Ramos (cell line): ENCODE data around the gene MPHOSPH6.
"Not testable (repeated sequence)": the region's sequence is repeated elsewhere in the genome, so short reads cannot be mapped to it uniquely, and the experiment has no call there.

Source experiments
- in situ Hi-C: fragments of 300-500 bp; cut with MboI; formaldehyde crosslinking; loops from one replicate; pipeline ENCODE4 v1.14.3; 2022; ENCODE audit warnings: low sequenced_read_pairs; ENCODE audit not compliant: unreplicated experiment

Gene MPHOSPH6

DNA sequence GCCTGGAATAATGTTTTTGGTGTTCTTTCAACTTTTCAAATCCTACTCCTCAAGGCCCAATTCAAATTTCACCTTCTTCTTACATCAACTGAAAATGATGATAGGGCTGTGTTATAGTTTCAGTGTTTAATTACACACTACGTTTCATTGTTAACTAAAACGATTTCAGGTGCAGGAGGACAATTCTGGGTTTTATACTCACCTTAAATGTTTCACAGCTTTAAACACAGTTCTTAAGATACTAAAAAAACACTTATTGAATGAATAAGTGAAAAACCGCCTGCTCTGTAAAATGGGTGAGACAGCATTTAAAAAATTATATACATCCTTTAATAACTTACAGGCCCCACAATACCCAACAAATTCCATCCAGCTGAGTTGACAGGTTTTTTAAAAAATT lies 6.2 kb upstream of the MPHOSPH6 start:
- in situ Hi-C loops = no loop called here

DNA sequence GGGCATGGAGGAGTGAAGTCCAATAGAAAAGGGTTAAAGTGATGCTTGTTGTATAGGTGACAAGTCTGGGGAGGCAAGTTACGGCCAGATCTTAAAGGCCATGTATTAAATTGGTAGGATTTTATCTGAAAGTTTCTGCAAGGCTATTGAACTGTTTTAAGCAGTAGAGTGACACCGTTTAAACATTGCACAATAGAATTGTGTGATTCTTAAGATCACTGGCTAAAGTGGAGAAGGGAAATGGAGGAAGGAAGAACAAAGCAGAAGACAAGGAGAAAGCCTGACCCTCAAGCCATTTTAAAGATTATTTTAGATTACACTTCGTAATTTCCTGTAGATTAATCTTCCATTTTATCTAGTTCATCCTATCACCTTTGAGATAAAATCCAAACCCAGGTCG lies 5.6 kb upstream of the MPHOSPH6 start:
- in situ Hi-C loops = no loop called here

DNA sequence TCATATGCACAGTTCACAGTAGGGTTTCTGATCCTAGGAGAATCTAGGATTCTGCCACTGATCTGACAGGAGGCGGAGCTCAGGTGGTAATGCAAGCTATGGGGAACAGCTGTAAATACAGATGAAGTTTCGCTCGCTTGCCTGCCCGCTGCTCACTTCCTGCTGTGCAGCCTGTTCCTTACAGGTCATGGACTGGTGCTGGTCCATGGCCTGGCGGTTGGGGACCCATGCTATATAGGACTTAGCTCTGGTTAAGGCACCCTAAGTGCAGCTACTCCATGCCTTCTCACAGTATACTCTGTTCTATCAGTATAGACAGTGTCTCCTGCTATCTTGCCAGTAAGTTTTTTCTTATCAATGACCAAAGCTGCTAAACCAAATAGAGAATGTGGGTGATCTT lies 2.4 kb downstream of the MPHOSPH6 start:
- in situ Hi-C loops = no loop called here

DNA sequence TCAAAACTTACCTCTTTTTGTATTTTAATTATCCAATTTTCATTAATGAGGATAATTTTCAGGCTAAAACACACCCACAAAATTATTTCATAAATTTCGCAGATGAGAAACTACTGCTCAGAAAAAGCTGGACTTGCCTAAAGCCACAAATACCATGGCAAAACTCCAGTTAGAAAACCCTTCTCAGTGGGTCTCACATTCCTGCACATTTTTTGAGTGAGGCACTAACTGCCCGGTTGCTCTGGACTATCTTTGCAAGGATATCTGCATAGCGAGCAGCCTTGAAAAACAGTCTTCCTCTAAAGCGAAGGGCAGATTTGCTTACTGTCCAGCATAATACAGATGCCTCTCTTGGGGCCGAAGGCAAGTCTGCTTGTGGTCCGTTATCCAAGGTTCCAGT lies 9.8 kb downstream of the MPHOSPH6 start:
- in situ Hi-C loops = no loop called here

DNA sequence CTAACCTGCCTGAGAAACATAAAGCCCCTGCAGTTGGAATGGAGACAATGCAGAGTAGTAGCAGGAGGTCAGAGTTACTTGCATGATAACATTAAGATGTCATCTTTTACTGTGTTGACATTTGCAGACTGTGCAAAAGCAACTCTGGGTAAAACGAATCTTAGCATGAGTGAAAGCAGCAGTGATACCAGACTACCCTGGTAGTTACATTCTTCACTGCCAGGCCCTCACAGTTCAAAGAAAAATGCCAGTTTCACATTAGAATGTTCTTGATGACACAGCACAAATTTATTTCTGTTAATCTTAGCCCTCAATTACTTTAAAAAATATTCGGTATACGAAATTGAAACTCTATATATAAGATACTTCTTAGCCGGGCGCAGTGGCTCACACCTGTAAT lies 12.2 kb downstream of the MPHOSPH6 start:
- in situ Hi-C loops = no loop called here

- in situ Hi-C loops = no loop called here
These were observed 12.6 kb downstream of the MPHOSPH6 start for GRCh38 chr16:82157534-82157812.

- in situ Hi-C loops = no loop called here
These were observed 13.1 kb downstream of the MPHOSPH6 start for GRCh38 chr16:82156761-82157533.

- in situ Hi-C loops = no loop called here
These were observed 17.3 kb downstream of the MPHOSPH6 start for GRCh38 chr16:82152641-82153112.

DNA sequence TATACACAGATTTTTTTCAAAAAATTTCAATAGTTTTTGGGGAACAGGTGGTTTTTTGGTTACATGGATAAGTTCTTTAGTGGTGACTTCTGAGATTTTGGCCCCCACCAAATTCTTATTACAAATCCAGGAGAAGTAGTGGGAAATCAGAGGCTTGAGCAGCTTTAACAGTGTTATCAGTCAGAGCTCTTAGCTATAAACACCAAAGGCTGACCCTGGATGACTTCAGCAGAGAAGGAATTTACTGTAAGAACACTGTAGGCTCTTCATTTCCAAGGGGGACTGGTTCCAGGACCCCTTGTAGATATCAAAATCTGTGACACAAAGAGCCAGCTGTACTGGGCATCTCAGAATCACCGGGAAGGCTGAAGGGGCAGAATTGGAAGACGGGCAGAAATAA lies 17.8 kb downstream of the MPHOSPH6 start:
- in situ Hi-C loops = no loop called here

DNA sequence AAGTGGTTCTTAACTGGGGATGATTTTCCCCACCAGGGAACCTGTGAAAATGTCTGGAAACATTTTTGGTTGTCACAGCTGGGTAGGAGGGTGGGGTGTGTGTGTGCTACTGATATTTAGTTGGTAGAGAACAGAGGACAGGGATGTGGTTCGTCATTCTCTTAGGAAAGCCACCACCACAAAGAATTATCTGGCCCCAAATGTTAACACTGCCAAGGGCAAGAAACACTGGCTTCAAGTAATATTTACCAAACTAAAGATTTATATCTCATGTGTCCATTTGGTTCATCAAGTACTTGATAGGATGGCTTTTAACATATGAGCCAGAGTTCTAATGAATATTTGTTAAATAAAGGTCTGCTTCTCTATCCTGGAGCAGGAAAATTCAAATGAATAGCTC lies 19.5 kb downstream of the MPHOSPH6 start:
- in situ Hi-C loops = no loop called here

DNA sequence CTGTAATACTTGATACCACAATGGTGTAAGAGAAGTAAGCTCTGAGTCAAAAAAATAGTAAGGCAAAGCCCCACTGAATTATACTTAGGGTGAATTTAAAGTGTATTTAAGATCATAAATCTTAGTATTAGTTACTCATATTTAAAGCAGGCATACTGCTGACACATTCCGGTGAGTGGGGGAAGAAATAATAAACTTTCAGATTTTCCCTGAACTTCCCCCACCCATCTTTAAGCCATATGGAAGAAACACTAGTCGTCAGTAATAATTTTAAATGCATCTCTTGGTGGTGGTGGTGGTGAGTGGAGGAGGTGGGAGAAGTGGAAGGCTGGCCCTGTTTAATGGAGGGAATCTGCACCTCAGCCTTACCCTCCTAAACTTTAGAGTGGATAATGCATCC lies 20.5 kb downstream of the MPHOSPH6 start:
- in situ Hi-C loops = no loop called here

DNA sequence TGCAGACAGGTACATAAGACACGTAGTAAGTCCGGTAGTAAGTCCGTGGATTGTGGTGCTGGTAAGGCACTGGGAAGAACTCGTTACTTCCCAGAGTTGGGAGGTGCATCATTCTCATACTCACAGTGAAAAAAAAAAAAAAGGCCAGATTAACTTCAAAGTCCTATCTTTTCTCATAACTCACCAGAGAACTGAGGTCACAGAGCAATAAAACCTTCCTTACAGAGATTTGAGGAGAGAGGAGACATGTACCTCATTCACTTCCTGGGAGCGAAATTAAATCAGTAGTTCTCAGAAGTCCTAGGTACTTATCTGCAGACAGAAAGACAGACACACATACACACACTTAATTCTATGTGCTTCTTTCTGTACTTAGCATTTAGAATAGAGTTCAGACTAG lies 22.5 kb downstream of the MPHOSPH6 start:
- in situ Hi-C loops = no loop called here

- in situ Hi-C loops = no loop called here
These were observed 23.1 kb downstream of the MPHOSPH6 start for GRCh38 chr16:82146957-82147356.

DNA sequence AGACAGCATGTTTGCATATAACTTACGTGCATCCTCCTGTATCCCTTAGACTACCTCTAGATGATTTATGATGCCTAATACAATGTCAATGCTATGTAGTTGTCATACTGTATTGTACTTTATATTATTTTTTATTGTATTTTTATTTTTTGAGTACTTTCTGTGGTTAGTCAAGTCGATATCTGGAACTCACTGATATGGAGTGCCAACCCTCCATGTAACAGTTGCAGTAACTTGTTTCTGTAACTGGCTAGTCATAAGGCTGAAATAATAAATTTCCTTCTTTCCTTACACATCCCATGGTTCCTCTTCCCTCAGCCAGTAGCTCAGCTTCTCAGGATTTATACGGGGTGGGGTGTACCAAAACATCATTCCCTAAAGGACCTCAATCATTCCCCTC lies 23.5 kb downstream of the MPHOSPH6 start:
- in situ Hi-C loops = no loop called here

GRCh38 chr16:82139286-82139571 lies 30.8 kb downstream of the MPHOSPH6 start:
- in situ Hi-C loops = not testable (repeated sequence)

GRCh38 chr16:82138478-82139285 lies 31.3 kb downstream of the MPHOSPH6 start:
- in situ Hi-C loops = no loop called here

GRCh38 chr16:82137822-82138167 lies 32.2 kb downstream of the MPHOSPH6 start:
- in situ Hi-C loops = no loop called here

DNA sequence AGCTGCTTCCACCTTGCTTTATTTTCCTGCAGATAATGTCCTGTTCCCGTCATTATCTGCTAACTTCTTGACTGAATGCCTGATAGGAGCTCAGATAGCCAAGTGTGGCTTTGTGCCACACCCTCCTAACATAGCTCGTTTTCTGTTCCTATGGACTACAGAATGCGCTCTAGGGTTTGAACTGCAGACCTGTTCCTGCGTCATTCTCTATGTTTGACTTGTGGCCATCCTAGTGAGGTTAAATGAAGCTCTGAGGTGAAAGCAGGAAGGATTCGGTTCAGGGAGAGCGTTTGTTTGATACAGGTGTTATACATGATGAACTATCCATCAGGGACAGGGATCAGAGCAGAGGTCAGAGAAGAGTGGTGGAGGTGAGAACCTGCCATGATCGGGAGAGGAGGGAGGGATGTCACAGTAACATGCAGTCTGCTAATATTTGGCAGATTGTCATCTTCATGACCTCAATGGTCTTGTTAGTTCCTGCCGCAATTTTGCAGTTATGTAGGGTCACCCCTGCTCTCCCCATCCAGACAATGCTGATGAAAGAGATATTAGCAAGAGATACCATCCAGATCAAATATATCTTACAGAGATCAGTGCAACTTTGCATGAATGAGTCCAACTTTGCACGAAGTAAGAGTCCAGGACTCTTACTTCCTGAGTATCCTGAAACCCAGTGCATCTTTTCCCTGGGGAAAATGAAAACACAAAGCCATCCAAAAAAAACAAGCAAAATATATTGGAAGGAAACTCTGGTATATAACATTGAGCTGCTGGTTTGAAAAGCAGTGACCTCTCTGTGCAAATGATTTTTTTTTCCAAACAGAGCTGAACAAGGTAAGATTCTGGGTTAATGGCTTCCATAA lies 32.8 kb downstream of the MPHOSPH6 start:
- in situ Hi-C loops = no loop called here

GRCh38 chr16:82135844-82136243 lies 34.2 kb downstream of the MPHOSPH6 start:
- in situ Hi-C loops = no loop called here

DNA sequence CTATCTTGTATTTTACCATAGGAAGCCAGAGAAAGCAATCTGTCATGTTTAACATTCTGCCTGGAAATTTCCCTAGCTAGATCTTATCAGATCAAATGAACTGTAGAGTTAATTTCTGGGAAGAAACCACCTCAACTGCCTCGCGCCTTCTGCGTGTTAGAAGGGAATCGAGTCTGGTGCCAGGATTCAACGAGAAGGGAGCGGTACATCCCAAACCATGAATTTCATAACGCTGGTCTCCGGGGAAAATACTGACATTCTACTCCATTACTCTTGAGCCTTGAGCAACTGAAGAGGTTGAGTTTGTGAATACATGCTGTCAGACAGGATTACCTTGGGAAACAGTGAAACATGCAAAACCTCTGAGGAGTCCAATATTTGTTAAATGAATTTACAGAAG lies 35.2 kb downstream of the MPHOSPH6 start:
- in situ Hi-C loops = no loop called here

- in situ Hi-C loops = no loop called here
These were observed 36.2 kb downstream of the MPHOSPH6 start for GRCh38 chr16:82133798-82134197.
